ENCODE results near the gene PRPF6.

Gene PRPF6

GRCh38 chr20:64070244-64070993 lies 89.5 kb downstream of the PRPF6 start:
- TF ChIP-seq ZFX (IDR thresholded peaks at IDR 0.05; ENCODE audit: borderline replicate concordance), result no peak
- TF ChIP-seq, protein P1, sequence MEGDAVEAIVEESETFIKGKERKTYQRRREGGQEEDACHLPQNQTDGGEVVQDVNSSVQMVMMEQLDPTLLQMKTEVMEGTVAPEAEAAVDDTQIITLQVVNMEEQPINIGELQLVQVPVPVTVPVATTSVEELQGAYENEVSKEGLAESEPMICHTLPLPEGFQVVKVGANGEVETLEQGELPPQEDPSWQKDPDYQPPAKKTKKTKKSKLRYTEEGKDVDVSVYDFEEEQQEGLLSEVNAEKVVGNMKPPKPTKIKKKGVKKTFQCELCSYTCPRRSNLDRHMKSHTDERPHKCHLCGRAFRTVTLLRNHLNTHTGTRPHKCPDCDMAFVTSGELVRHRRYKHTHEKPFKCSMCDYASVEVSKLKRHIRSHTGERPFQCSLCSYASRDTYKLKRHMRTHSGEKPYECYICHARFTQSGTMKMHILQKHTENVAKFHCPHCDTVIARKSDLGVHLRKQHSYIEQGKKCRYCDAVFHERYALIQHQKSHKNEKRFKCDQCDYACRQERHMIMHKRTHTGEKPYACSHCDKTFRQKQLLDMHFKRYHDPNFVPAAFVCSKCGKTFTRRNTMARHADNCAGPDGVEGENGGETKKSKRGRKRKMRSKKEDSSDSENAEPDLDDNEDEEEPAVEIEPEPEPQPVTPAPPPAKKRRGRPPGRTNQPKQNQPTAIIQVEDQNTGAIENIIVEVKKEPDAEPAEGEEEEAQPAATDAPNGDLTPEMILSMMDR (IDR thresholded peaks at IDR 0.05), result no peak
- H3K27ac ChIP-seq, result no peak overlapping the region

DNA sequence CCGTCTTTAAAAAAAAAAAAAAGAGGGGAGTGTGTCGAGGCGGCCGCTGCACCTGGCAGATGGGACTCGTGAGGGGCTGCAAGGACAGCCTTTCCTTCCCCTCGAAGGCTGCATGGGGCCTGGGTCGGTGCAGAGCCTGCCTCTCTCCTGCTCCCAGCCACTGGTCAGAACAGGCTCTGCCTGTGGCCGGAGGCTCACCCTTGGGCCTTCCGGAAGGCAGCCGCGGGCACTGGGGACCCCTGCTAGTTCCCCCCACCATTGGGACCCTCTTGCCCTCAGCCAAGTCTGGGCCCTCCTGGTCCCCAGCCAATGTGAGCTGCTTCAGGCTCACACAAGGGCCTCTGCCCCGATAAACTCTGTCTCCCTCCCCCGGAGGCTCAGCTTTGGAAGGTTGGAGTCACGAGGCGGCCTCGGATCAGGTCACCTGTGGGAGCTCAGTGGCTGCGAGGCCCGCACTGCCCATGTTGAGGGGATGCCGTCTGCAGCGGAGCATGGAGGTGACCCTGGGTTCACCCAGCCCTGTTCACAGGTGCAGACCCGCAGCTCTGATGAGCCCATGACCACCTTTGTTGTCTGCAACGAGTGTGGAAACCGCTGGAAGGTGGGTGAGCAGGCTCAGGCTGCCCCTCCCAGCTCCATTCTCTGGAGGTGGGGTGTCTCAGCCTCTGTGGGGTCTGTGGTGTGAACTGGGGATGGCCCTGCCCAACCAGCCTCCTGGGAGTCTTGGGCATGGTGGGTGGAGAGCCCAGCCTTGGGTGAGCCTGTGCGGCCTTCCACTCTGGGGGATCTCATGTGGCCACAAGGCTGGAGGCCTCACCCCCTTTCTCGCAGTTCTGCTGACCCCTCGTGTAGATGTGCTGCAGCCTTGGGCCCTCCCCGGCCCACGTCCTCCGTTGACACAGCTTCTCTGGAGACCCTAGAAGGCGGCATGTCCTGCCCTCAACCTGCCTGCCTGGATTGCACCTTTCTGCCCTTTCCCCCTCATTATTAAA lies 90.7 kb downstream of the PRPF6 start:
- H3K27ac ChIP-seq, result no peak overlapping the region
- no peak for TF ChIP-seq ZFX (IDR thresholded peaks at IDR 0.05; ENCODE audit: borderline replicate concordance)
- TF ChIP-seq, protein P1 (IDR thresholded peaks at IDR 0.05), result no peak

- TF ChIP-seq, protein P1 (IDR thresholded peaks at IDR 0.05), result no peak
- no peak for TF ChIP-seq ZFX (IDR thresholded peaks at IDR 0.05; ENCODE audit: borderline replicate concordance)
- no peak overlapping the region for H3K27ac ChIP-seq
Measured at GRCh38 chr20:64072498-64073063, 91.6 kb downstream of the PRPF6 start.

GRCh38 chr20:64073476-64074183 lies 92.7 kb downstream of the PRPF6 start:
- no peak overlapping the region for H3K27ac ChIP-seq
- no peak for TF ChIP-seq ZFX (IDR thresholded peaks at IDR 0.05; ENCODE audit: borderline replicate concordance)
- TF ChIP-seq, protein P1 (IDR thresholded peaks at IDR 0.05), result no peak

DNA sequence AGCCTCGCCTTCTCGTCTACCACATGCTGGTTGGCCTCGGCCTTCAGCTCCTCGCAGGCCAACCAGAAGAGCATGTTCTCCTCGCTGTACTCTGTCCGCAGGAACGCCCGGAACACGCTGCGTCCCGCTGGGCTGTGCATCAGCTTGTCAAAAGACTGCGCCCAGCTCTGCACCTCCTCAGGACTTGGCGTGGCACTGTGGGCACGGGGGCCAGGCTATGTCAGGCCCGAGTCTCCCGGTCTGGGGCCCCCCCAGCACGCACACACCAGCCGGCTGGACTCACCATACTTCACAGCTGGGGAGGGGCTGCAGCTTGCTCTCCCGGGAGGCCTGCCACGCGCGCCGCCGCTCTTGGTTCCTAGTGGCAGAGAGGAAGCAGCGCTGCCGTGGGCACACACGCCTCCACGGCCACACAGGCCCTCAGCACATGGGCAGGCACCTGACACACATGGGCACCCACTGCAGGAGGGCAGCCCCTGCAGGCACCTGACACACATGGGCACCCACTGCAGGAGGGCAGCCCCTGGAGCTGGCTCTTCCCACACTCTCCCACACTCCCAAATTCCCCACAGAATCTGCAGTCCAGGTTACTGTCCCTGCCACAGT lies 93.4 kb downstream of the PRPF6 start:
- TF ChIP-seq, protein P1 (IDR thresholded peaks at IDR 0.05), result no peak
- TF ChIP-seq ZFX (IDR thresholded peaks at IDR 0.05; ENCODE audit: borderline replicate concordance), result no peak
- no peak overlapping the region for H3K27ac ChIP-seq

DNA sequence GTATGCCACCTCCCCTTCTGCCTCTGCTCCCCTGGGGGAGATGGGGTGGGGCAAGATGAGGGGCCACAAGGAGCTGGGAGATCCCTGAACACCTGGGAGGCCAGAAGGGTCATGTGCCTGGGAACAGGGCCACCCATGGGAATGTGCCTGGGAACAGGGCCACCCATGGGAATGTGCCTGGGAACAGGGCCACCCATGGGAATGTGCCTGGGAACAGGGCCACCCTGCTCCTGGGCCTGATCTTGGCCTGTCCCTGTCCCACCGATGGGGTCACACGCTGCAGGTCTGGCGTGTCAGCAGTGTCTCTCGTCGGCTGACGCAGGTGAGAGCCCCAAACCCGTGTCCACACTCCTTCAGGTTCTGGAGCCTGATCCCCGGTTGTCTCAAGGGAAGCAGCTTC lies 94.0 kb downstream of the PRPF6 start:
- TF ChIP-seq, protein P1 (IDR thresholded peaks at IDR 0.05), result no peak
- no peak for TF ChIP-seq ZFX (IDR thresholded peaks at IDR 0.05; ENCODE audit: borderline replicate concordance)
- no peak overlapping the region for H3K27ac ChIP-seq

Data from 22Rv1 (cell line).